Upper lobe of right lung (tissue), 1 donor: ENCODE measurements around the gene TOM1L2. TPM values are rescaled to one million over a fixed set of nuclear protein-coding genes. Genes with fewer than 3 reads are reported as not detected.

ENCODE experiments used
- ATAC-seq: fragments of 200-7000 bp; cut with Tn5 transposase; one replicate; pipeline ENCODE4 v1.9.1; 2020; ENCODE audit warnings: mild to moderate bottlenecking, moderate library complexity
- DNase-seq: peaks from one replicate; pipeline ENCODE4 v3.0.0-alpha.2; 2020
- H3K27ac ChIP-seq: fragments of 200-600 bp; one replicate; pipeline ENCODE4 v1.8.0; 2022
- H3K27me3 ChIP-seq: fragments of 200-600 bp; one replicate; pipeline ENCODE4 v1.8.0; 2022; ENCODE audit warnings: mild to moderate bottlenecking
- H3K36me3 ChIP-seq: fragments of 200-600 bp; one replicate; pipeline ENCODE4 v1.8.0; 2022
- H3K4me1 ChIP-seq: fragments of 200-600 bp; one replicate; pipeline ENCODE4 v1.8.0; 2022
- H3K4me3 ChIP-seq: fragments of 200-600 bp; one replicate; pipeline ENCODE4 v1.8.0; 2022; ENCODE audit warnings: mild to moderate bottlenecking
- H3K9me3 ChIP-seq: fragments of 200-600 bp; one replicate; pipeline ENCODE4 v1.8.0; 2022
- intact Hi-C: fragments of 100-400 bp; cut with DNase I; formaldehyde crosslinking; loops from one replicate; pipeline ENCODE4 v1.11.0; 2022
- total RNA-seq: library from RNA; stranded (reverse); fragmentation: NEBNext Ultra II Directional; extraction: Animal tissue kit (Norgen Biotek cat#: 25700); gene quantifications from one replicate; pipeline ENCODE4 v1.2.1, GENCODE V29; 2021
- TF ChIP-seq, protein P1 (sequence below): fragments of 200-600 bp; IDR thresholded peaks from one replicate; pipeline ENCODE4 v1.8.0; 2022; ENCODE audit warnings: antibody characterized with exemption
- donor health status: DM: no; HTN: yes; CAD: no; lungs with severe emphysema.

TOM1L2 gene
- total RNA-seq, 1 donor from 2014 or later, result 76.7 TPM

GRCh38 chr17:17989081-17989480 is 16.9 kb upstream of the TOM1L2 start:
- Histone ChIP-seq H3K4me1 (no peaks in the 10 kb centered on the region), H3K9me3 (no peaks in the 10 kb centered on the region), H3K4me3 (no peak overlapping the region), H3K27me3 (no peaks in the 10 kb centered on the region), H3K27ac (no peak overlapping the region), H3K36me3 (no peaks in the 10 kb centered on the region)
- ATAC-seq (no peak), DNase-seq (no peak)
- intact Hi-C loops, result no loop called here
- TF ChIP-seq, protein P1, sequence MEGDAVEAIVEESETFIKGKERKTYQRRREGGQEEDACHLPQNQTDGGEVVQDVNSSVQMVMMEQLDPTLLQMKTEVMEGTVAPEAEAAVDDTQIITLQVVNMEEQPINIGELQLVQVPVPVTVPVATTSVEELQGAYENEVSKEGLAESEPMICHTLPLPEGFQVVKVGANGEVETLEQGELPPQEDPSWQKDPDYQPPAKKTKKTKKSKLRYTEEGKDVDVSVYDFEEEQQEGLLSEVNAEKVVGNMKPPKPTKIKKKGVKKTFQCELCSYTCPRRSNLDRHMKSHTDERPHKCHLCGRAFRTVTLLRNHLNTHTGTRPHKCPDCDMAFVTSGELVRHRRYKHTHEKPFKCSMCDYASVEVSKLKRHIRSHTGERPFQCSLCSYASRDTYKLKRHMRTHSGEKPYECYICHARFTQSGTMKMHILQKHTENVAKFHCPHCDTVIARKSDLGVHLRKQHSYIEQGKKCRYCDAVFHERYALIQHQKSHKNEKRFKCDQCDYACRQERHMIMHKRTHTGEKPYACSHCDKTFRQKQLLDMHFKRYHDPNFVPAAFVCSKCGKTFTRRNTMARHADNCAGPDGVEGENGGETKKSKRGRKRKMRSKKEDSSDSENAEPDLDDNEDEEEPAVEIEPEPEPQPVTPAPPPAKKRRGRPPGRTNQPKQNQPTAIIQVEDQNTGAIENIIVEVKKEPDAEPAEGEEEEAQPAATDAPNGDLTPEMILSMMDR, result no peak

DNA sequence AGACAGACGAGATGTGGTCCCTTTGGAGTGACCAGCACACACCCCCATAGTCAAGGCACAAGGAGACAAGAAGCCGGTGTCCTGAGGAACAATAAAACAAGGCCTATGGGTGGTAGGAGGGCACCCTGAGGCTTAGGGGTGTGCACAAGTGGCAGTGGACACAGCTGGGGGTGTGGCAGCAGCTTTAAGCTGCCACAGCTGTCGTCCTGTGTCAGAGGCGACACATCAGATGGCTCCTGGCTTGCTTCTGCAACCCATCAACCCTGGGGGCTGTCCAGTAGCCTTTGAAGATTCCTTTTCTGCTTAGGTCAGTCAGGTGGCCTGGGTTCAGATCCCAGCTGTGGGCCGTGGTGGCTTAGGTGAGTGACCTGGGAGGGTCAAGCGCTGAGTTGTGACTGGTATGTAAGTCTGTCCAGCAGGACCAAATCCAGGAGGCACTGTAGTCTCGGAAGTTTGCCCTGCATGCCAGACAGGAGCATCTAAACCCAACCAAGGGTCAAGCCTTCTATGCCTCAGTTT is 16.3 kb upstream of the TOM1L2 start:
- no peaks in the 10 kb centered on the region for H3K9me3 ChIP-seq
- ATAC-seq (no peak), DNase-seq (no peak)
- no peak overlapping the region for H3K4me3 ChIP-seq
- H3K27me3 ChIP-seq, result no peaks in the 10 kb centered on the region
- H3K36me3 ChIP-seq, result no peaks in the 10 kb centered on the region
- TF ChIP-seq, protein P1, result no peak
- H3K4me1 ChIP-seq, result no peaks in the 10 kb centered on the region
- intact Hi-C loops, result no loop called here
- no peak overlapping the region for H3K27ac ChIP-seq

GRCh38 chr17:17987901-17988300 is 15.7 kb upstream of the TOM1L2 start:
- TF ChIP-seq, protein P1, result no peak
- Histone ChIP-seq H3K27me3 (no peaks in the 10 kb centered on the region), H3K9me3 (no peaks in the 10 kb centered on the region), H3K4me1 (no peaks in the 10 kb centered on the region), H3K4me3 (no peak overlapping the region), H3K27ac (no peak overlapping the region), H3K36me3 (no peaks in the 10 kb centered on the region)
- intact Hi-C loops, result no loop called here
- no peak for DNase-seq
- no peak for ATAC-seq

GRCh38 chr17:17987187-17987896 is 15.1 kb upstream of the TOM1L2 start:
- intact Hi-C loops, result no loop called here
- no peaks in the 10 kb centered on the region for H3K36me3 ChIP-seq
- H3K4me1 ChIP-seq, result no peaks in the 10 kb centered on the region
- H3K27me3 ChIP-seq, result no peaks in the 10 kb centered on the region
- H3K27ac ChIP-seq, result no peak overlapping the region
- TF ChIP-seq, protein P1, result no peak
- ATAC-seq (no peak), DNase-seq (no peak)
- H3K4me3 ChIP-seq, result no peak overlapping the region
- H3K9me3 ChIP-seq, result no peaks in the 10 kb centered on the region

DNA sequence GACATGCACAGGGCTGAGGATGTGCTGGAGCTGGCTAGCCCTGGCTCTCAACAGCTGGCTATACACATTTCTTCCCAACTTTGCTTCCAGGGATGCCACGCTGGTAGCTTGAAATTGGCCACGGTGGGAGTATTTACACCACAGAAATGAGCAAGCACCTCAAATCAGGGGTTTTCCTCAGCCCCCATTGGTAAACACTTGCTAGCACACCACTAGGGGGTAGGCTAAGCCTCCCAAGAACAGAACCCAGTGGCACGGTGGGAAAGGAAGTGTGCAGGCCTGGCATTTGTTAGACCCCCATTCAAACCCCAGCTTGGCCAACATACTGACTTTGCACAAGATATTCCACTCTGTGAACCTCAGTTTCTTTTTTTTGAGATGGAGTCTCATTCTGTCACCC is 13.4 kb upstream of the TOM1L2 start:
- Histone ChIP-seq H3K27ac (no peak overlapping the region), H3K4me3 (no peak overlapping the region), H3K27me3 (no peaks in the 10 kb centered on the region), H3K36me3 (no peaks in the 10 kb centered on the region), H3K9me3 (no peaks in the 10 kb centered on the region), H3K4me1 (no peaks in the 10 kb centered on the region)
- TF ChIP-seq, protein P1, result no peak
- DNase-seq (no peak), ATAC-seq (no peak)
- intact Hi-C loops, result no loop called here
